ENCODE data around the gene PPP1R26. TPM values are rescaled to one million over a fixed set of nuclear protein-coding genes. Genes with fewer than 3 reads are reported as not detected.

PPP1R26 gene
- total RNA-seq, 1 donor from 2014 or later, result 50.2 TPM

DNA sequence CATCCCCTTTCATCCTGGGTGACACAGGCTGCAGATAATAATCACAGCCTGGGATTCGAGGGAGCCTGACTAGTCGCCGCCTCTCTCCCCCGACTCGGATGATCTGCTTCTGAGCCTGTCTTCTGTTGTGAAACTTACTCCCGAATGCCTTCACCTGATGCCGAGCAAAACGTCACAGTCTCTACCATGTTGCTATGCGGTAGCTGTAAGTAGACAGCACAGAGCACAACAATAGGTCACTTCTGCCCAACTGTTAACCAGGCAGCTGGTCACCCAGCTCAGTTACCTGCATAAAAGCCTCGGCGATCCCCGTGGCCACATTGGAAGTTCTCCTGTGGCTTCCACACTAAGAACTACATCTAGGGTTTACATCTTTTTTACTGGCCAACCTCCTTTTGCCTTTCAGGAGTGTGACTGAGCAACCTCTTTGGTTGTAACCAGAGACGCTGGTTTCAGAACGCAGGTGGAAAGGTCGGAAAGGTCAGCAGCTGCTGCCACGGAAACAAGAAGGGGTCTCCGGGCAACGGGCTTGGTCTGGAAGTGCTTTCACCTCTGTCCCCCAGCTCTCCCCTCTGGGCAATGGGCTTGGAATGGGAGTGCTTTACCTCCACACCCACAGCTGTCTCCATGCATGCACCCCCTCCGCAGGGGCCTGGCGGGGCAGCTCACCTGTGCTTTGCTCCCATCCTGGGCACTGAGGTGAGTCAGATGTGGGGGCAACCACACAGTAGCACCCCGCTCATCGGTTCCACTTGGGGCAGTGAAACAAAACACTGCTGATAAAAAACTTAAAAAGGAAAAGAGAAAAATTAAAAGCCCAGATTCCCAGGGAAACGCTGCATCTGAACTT, 7.6 kb upstream of the PPP1R26 start:
- peak; percentile 43 for DNase-seq (ENCODE audit: low spot score, unreplicated experiment)
- Mint-ChIP-seq H3K36me3 (ENCODE audit: insufficient read depth) (no peaks in the 10 kb centered on the region), H3K27me3 (no peaks in the 10 kb centered on the region), H3K9me3 (ENCODE audit: low read depth) (no peaks in the 10 kb centered on the region), H3K4me1 (ENCODE audit: low read depth) (peaks cover 48% of the 10 kb centered on the region), H3K4me3 (ENCODE audit: low read depth) (peak overlapping the region; percentile 51), H3K27ac (peak overlapping the region; percentile 95)
- no peak for TF ChIP-seq CTCF (IDR thresholded peaks at IDR 0.05; ENCODE audit: unreplicated experiment)

DNA sequence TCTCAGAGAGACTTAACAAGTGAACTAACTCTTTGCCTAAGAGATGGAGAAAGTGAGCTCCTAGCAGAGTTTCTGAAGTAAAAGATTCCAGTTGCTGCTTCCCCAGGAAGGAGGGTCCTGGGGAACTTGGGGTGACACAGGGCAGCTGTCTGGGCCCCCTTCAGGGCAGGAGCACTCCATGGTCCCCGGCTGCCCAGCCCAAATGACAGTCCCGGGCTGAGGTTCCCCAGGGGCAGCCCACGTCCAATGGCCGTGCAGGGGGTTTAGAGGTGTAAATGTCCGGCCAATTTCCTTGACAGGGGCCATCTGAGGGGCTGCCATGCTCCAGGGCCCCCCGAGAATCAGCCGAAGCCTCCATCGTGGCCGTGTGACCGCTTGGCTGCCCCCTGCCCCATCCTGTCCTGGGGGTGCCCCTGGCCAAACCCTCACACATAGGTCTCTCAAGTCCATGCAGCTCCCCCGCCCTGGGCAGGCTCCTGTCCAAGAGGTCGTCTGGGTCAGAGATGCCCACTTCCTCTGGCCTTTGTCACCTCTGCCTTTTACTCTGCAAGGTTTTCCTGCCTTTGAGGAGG, 5.5 kb upstream of the PPP1R26 start:
- Mint-ChIP-seq H3K4me1 (ENCODE audit: low read depth) (peaks cover 45% of the 10 kb centered on the region), H3K27me3 (no peaks in the 10 kb centered on the region), H3K36me3 (ENCODE audit: insufficient read depth) (no peaks in the 10 kb centered on the region), H3K27ac (peak overlapping the region; percentile 3), H3K4me3 (ENCODE audit: low read depth) (no peak overlapping the region), H3K9me3 (ENCODE audit: low read depth) (no peaks in the 10 kb centered on the region)
- DNase-seq (ENCODE audit: low spot score, unreplicated experiment), result no peak
- no peak for TF ChIP-seq CTCF (IDR thresholded peaks at IDR 0.05; ENCODE audit: unreplicated experiment)

DNA sequence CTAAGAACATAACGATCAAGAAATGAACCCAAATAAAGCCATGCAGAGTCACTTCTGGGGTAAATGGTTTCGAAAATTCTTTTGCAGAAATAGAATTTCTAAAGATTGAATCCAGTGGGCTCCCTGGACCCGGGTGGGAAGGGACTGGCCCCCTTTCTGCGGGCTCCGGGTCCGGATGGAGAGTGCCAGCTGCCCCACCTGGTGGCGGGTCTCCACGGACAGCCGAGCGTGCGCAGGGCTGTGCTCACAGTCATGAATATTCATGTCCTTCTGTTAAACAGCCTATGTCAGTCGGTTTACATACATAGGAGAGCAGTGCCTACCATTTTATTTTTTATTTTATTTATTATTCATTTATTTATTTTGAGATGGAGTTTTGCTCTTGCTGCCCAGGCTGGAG, 4.7 kb upstream of the PPP1R26 start:
- TF ChIP-seq CTCF (IDR thresholded peaks at IDR 0.05; ENCODE audit: unreplicated experiment), result peak; percentile 77
- Mint-ChIP-seq H3K4me1 (ENCODE audit: low read depth) (peaks cover 40% of the 10 kb centered on the region), H3K9me3 (ENCODE audit: low read depth) (no peaks in the 10 kb centered on the region), H3K27me3 (no peaks in the 10 kb centered on the region), H3K4me3 (ENCODE audit: low read depth) (no peak overlapping the region), H3K27ac (no peak overlapping the region), H3K36me3 (ENCODE audit: insufficient read depth) (no peaks in the 10 kb centered on the region)
- peak; percentile 41 for DNase-seq (ENCODE audit: low spot score, unreplicated experiment)

GRCh38 chr9:135476561-135477355, 2.8 kb upstream of the PPP1R26 start:
- TF ChIP-seq CTCF (IDR thresholded peaks at IDR 0.05; ENCODE audit: unreplicated experiment), result no peak
- H3K4me1 Mint-ChIP-seq (ENCODE audit: low read depth), result peaks cover 29% of the 10 kb centered on the region
- H3K27ac Mint-ChIP-seq, result no peak overlapping the region
- no peak overlapping the region for H3K4me3 Mint-ChIP-seq (ENCODE audit: low read depth)
- no peaks in the 10 kb centered on the region for H3K9me3 Mint-ChIP-seq (ENCODE audit: low read depth)
- H3K36me3 Mint-ChIP-seq (ENCODE audit: insufficient read depth), result no peaks in the 10 kb centered on the region
- DNase-seq (ENCODE audit: low spot score, unreplicated experiment), result no peak
- H3K27me3 Mint-ChIP-seq, result no peaks in the 10 kb centered on the region

DNA sequence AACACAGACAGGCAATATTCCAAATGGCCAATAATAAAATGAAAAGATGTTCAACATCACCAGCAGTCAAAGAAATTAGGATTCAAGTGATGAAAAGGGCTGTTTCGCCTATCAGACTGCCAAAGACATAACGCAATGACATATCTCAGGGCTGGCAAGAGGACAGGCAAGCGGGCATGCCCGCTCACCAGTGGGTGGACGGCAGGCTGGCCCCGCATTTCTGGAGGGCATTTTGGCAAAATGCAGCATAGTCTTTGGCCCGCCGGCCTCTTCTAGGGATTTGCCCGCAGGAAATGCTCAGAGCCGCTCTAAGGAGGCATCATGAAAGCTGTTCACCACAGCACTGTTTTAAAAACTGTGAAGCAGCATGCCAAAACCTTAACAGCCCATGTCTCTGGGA, 1.4 kb upstream of the PPP1R26 start:
- no peak for DNase-seq (ENCODE audit: low spot score, unreplicated experiment)

More for the DNA sequence above, 1.4 kb upstream of the PPP1R26 start:
- peak overlapping the region; percentile 96 for H3K27ac Mint-ChIP-seq
- H3K4me3 Mint-ChIP-seq (ENCODE audit: low read depth), result peak overlapping the region; percentile 81
- H3K27me3 Mint-ChIP-seq, result no peaks in the 10 kb centered on the region
- H3K36me3 Mint-ChIP-seq (ENCODE audit: insufficient read depth), result no peaks in the 10 kb centered on the region
- H3K9me3 Mint-ChIP-seq (ENCODE audit: low read depth), result no peaks in the 10 kb centered on the region
- H3K4me1 Mint-ChIP-seq (ENCODE audit: low read depth), result peaks cover 16% of the 10 kb centered on the region
- no peak for TF ChIP-seq CTCF (IDR thresholded peaks at IDR 0.05; ENCODE audit: unreplicated experiment)

Measured in progenitor cell of endocrine pancreas (in vitro differentiated cells).